ENCODE results near the gene CD84.
A peak's percentile ranks its signal among the peaks of the same experiment; 100 is the strongest.
"Not testable (repeated sequence)": the region's sequence is repeated elsewhere in the genome, so short reads cannot be mapped to it uniquely, and the experiment has no call there.

The CD84 gene

DNA sequence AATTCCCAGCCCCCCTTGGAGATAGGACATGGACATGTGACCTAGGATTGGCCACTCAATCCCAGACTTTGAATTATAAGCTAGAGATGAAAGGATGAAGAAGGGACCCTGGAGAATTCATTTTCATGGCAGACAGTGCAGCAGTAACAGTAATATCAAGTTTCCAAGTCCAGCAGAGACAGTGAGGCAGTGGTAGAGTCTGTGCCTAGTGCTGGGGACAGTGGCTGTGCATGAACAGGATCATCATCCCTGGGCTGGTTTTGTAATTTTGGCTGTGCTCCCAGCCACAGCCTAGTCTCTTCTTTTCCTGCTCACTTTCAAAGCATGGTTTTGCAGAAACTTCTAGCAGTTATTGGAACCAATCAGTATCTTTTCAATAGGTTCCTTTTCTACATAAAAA, 29.6 kb upstream of the CD84 start:
- DNase-seq (ENCODE audit: low spot score), result no peak

- DNase-seq (ENCODE audit: low spot score), result no peak
These were observed 29.2 kb upstream of the CD84 start for GRCh38 chr1:160608514-160608913.

DNA sequence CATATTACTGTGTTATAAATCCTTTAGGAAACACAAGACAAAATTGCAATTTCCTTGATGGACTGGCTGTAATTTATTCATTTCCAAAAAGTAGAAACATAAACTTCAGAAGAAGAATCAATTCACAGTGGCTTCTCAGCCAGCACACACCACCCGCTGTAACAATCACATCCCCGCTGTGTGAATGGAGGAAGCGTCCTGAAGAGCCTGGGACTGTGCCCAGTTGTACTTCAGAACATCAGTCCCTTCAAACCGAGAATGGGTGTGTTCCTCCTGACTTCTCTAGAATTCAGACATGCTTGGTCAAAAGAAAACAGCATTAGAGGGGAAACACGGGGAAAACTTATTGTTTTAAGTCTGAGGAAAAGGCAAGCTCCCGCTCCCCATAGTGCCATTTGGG, 28.8 kb upstream of the CD84 start:
- DNase-seq (ENCODE audit: low spot score), result no peak

DNA sequence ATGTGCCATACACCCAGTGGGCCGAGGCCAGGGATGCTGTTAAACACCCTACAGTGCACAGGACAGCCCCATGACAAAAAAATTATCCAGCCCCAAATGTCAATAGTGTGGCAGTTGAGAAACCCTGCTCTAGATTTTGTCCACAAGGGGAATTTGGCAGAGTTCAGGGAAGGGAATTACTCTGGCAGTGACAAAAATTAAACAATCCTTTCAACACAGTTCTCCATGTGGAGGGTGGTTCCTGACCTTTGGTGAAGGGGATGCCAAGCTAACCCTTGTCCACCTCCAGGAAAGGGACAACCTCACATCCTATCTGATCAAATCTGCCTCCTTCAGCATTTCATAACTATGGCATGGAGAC, 28.4 kb upstream of the CD84 start:
- no peak for DNase-seq (ENCODE audit: low spot score)

DNA sequence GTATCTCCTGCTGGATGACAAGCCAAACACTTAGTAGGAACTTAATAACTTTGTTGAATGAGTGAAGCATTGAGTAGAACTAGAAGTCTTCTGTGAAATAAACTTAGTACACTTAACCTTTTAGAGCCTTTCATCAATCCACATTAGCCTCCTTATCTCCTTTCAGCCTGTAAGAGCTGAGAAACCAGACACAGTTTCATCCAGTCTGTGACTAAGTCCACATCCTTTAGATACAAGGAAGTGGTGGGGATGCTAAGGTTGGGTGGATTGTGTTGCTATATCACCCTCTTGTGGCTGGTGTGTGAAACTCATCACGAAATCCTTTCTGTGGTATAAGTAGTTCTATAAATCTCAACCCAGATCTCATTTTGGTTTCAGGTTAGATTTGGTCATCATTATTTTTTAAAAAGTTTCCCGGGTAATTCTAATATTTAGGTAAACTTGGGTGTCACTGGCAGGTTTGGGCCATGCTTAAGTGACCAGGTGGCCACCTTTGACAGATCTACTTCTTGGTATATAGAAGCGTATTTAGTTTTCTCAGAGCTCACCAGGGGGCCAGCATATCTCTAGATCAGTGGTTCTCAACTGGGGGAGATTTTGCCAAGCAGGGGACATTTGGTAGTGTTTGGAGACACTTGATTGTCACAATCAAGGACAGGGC, 27.8 kb upstream of the CD84 start:
- DNase-seq (ENCODE audit: low spot score), result peak; percentile 68

DNA sequence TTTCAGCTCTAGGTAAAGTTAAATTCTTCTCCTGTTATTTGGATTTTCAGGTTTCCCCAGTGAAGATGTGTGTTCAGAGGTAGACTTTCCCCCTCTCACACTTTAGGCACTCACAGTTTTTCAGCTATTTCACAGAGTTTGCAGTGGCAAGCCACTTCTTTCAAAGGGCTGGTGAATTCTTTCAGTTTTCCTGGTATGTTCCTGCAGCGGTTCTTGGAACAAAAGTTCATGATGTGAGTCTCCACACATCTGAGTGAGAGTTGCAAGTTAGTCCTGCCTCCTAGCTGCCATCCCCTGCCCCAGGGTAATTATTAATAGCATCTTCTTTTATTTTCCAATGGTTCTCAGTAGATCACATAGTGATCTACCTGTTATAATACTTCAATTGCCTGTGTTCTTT, 27.3 kb upstream of the CD84 start:
- no peak for DNase-seq (ENCODE audit: low spot score)

DNA sequence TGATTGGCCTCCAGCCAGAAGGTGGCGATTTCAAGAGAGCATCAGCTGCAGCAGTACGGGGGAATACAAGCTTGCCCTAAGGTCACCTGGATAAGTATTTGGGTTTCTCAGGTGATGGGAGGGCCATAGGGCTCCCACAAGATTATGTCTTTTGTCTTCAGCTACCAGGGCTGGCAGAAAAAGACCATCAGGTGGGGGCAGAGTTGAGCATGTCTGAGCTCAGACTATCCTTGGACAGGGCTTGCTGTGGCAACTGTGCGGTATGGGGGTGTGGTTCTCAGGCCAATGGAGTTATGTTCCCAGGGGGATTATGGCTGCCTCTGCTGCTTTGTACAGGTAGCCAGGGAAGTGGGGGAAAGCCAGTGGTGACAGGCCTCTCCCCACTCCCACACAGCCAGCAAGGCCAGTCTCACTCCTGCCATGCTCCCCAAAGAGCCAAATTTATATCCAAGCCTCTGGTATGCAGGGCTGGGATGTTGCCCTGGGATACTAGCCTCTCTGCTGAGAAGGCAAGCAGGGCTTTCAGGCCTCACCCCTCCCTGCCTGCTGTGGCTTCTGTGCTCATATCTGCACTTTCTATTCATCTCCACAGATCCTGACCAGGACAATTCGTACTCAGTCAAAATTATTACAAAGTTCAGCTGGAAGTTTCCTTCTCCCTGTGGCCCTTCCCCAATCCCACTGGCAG, 26.6 kb upstream of the CD84 start:
- DNase-seq (ENCODE audit: low spot score), result no peak

DNA sequence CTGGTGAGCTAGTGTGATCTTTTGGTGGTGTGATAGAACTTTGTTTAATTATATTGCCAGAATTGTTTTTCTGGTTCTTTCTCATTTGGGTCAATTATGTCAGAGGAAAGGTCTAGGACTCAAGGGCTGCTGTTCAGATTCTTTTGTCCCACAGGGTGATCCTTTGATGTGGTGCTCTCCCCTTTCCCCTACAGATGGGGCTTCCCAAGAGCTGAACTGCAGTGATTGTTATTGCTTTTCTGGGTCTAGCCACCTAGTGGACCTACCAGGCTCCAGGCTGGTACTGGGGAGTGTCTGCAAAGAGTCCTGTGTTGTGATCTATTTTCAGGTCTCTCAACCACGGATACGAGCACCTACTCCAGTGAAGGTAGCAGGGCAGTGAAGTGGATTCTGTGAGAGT, 25.9 kb upstream of the CD84 start:
- DNase-seq (ENCODE audit: low spot score), result no peak

GRCh38 chr1:160597705-160598104, 18.4 kb upstream of the CD84 start:
- DNase-seq (ENCODE audit: low spot score), result no peak

DNA sequence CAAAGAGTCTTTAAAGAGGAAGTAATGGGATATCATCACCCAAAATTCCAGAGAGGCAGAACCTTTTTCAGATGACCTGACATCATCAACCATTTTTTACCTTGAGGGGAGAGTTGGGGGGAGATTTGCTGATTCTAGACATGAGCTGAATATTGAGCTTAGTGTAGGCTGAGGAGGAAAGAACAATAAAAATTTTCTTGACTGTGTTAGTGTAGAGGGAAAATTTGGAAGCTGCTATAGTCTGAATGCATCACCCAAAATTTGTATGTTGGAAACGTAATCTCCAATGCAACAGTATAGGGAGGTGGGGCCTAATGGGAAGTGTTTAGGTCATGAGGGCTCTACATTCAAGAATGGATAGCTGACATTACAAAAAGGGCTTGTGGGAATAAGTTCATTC, 17.8 kb upstream of the CD84 start:
- DNase-seq (ENCODE audit: low spot score), result no peak

DNA sequence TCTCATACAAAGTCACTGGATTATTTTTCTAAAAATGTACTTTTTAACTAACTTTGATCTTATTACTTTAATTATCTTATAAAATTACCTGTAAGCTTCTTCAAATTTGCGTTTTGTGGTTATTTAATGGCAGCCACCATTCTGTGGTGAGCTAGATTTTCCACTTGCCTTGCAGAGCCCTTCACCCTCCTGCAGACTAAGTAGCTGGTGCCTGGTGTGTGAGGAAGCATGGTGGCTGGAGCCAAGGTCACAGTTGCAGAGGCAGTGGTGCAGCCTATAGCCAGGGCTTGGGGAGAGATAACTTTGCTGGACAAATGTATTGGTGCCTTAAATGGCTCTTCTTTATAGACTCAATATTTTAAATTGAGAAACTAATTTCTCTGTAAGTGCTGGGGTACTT, 11.2 kb upstream of the CD84 start:
- no peak for DNase-seq (ENCODE audit: low spot score)

- DNase-seq (ENCODE audit: low spot score), result no peak
These were observed 9.2 kb upstream of the CD84 start for GRCh38 chr1:160588468-160588867.

DNA sequence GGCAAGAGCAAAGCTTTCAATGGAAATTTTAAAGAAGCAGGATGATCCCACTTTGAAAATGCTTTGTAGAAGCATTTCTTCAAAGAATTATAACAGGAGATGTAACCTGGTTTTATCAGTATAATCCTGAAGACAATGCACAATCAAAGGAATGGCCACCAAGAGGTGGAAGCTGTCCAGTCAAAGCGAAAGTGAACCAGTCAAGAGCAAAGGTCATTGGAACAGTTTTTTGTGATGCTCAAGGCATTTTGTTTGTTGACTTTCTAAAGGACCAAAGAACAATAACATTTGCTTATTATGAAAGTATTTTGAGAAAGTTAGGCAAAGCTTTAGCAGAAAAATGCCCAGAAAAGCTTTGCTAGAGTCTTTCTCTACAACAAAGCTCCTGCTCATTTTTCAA, 5.5 kb upstream of the CD84 start:
- DNase-seq (ENCODE audit: low spot score), result no peak

GRCh38 chr1:160582976-160583375, 3.7 kb upstream of the CD84 start:
- DNase-seq (ENCODE audit: low spot score), result not testable (repeated sequence)

- no peak for DNase-seq (ENCODE audit: low spot score)
These were observed 2.7 kb upstream of the CD84 start for GRCh38 chr1:160581961-160582360.

DNA sequence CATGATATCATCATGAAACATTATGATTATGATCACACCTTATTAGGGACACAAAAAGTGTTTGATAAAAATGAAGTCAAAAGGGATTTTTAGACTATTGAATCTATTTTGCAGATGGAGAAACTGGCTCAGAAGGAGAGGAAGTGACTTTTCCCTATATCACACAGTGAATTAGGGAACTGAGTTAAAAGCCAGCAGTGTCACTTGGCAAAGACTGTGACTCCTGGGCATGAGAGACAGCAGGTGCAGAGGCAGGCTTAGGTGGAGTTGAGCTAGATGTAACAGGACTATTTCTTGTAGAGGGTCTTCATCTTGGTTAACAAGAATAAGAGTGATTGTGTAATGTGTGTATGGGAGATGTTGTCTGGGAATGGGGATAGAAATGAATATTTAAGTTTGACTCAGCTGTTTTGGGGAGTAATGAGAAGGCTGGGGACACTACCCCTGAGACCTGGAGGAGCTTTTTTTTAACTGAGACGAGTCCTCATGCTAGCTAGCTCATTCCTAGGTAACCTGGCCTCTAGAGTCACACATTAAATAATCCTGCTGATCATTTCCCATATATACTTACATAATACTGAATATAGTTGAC, 1.0 kb upstream of the CD84 start:
- no peak for DNase-seq (ENCODE audit: low spot score)

GRCh38 chr1:160578525-160579191, 638 bp downstream of the CD84 start:
- no peak for DNase-seq (ENCODE audit: low spot score)

GRCh38 chr1:160578175-160578524, 1.1 kb downstream of the CD84 start:
- no peak for DNase-seq (ENCODE audit: low spot score)

DNA sequence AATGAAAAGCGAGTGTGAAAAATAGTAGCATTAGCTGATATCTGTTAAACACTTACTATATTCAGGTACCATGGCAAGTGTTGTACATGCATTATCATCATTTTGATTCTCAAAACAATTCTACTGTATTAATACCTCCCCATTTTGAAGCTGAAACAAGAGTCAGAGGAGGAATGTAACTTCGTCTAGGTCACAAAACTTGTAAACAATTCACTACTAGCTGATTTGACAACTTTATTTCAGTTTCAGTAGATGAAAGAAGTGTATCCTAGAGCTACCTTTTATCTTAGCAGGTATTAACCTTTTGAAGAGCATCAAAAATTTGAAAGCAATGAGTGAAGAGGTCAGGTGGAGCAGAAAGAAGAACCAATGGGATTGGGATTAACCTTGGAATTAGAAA, 1.6 kb downstream of the CD84 start:
- no peak for DNase-seq (ENCODE audit: low spot score)

GRCh38 chr1:160576884-160577283, 2.4 kb downstream of the CD84 start:
- no peak for DNase-seq (ENCODE audit: low spot score)

- DNase-seq (ENCODE audit: low spot score), result no peak
These were observed 2.9 kb downstream of the CD84 start for GRCh38 chr1:160576390-160576789.

DNA sequence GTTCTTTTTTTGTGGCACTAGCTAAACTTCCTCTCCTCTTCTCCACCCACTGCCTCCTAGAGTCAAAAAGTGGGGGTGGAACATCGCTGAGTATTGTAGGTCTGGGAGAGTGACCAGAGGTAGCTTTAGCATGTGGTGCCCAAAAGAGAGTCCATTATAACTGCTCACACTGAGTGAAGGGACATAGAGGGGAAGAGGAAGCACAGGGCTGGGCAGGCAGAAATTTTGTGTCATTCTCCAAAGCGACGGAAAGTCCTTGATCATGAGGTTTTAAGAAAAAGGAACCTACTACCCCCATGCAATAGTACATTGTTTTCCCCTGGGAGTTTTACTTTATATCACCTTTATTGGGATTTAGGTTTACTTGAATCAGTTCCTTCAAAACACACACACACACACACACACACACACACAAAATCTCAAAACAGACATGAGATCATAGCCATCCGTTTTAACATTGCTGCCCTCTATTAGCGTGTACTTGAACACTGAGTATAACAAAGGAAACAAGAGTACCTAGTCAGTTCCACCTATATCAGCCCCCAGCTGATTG, 4.1 kb downstream of the CD84 start:
- DNase-seq (ENCODE audit: low spot score), result no peak

DNA sequence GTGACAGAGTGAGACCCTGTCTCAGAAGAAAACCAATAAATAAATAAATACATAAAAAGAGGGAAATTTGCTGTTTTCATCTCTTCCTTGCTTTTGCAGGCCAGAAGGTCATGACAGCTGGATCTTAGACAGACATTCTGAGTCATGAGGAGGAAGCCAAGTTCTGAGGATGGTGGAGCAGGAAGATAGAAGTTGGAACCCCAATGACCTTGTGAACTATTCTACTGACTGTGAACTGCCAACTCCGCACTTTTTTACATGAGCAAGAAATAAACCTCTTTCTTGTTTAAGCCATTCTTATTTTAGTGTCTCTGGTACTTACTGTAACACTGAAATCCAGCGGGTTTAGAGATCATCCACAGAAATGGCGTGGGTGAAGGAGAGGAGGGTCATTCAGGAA, 8.5 kb downstream of the CD84 start:
- no peak for DNase-seq (ENCODE audit: low spot score)
